Panc1 (cell line): ENCODE results near the gene RCBTB2. TPM values are rescaled to one million over a fixed set of nuclear protein-coding genes. Genes with fewer than 3 reads are reported as not detected.

Source experiments
- ATAC-seq: fragments of 200-7000 bp; cut with Tn5 transposase; 2 replicates; pipeline ENCODE4 v1.9.1; 2020; ENCODE audit warnings: mild to moderate bottlenecking, moderate library complexity
- BruUV-seq: library from RNA; stranded (reverse); fragments of 400-500 nt; replicated peaks from 2 replicates; lab custom pipeline; 2021; lab: Mats Ljungman, UMichigan
- CTCF ChIA-PET: fragments of 300-600 bp; sonication (Branson Sonifier 250); formaldehyde crosslinking; loops from one replicate; lab custom pipeline; 2022; ENCODE audit warnings: antibody characterized with exemption; lab: Charles Lee
- POLR2A ChIA-PET: fragments of 300-600 bp; sonication (Branson Sonifier 250); formaldehyde crosslinking; loops from one replicate; lab custom pipeline; 2022; ENCODE audit warnings: antibody characterized with exemption; lab: Charles Lee
- DNase-seq: peaks from one replicate; pipeline ENCODE4 v3.0.0-alpha.2; 2010; ENCODE audit warnings: low read depth, low spot score
- H3K27ac ChIP-seq: 2 replicates; pipeline ENCODE4 v1.5.1; 2011; ENCODE audit warnings: mild to moderate bottlenecking, low read length, inconsistent platforms
- H3K27me3 ChIP-seq: fragments of 200-500 bp; sonication (Bioruptor generic); 2 replicates; pipeline ENCODE4 v1.6.0; 2014; ENCODE audit warnings: low read length, inconsistent platforms; ENCODE audit not compliant: control insufficient read depth, insufficient read depth
- H3K36me3 ChIP-seq: fragments of 200-500 bp; sonication (Bioruptor generic); 2 replicates; pipeline ENCODE4 v1.5.1; 2014; ENCODE audit warnings: inconsistent platforms, mild to moderate bottlenecking, low read length, moderate library complexity; ENCODE audit not compliant: control insufficient read depth, insufficient read depth
- H3K4me1 ChIP-seq: 2 replicates; pipeline ENCODE4 v1.5.1; 2011; ENCODE audit warnings: inconsistent platforms, mild to moderate bottlenecking, low read length, moderate library complexity; ENCODE audit not compliant: control insufficient read depth, insufficient read depth
- H3K4me3 ChIP-seq, 2 experiments: 2 replicates each; pipeline ENCODE4 v1.5.1; 2011 to 2012; ENCODE audit warnings: low read depth in 2 of 2, low read length in 2 of 2, mild to moderate bottlenecking in 2 of 2, inconsistent platforms in 1 of 2, moderate library complexity in 1 of 2
- H3K9me3 ChIP-seq: fragments of 200-500 bp; sonication (Bioruptor generic); 2 replicates; pipeline ENCODE4 v1.5.1; 2014; ENCODE audit warnings: low read depth, mild to moderate bottlenecking, inconsistent platforms, low read length, moderate library complexity; ENCODE audit not compliant: control insufficient read depth, insufficient read depth
- POLR2AphosphoS5 ChIP-seq: IDR thresholded peaks from 2 replicates; pipeline ENCODE4 v1.6.1; 2012; ENCODE audit warnings: mild to moderate bottlenecking, low read depth, low read length, moderate library complexity
- REST ChIP-seq, 2 experiments: IDR thresholded peaks; 2 replicates each; pipeline ENCODE4 v1.6.1; 2011 to 2012; ENCODE audit warnings: low read depth in 2 of 2, control low read depth in 1 of 2, low read length in 1 of 2, mild to moderate bottlenecking in 1 of 2, moderate library complexity in 1 of 2; ENCODE audit not compliant: insufficient read depth in 1 of 2
- SIN3A ChIP-seq: IDR thresholded peaks from 2 replicates; pipeline ENCODE4 v1.6.1; 2012; ENCODE audit warnings: low read depth, mild to moderate bottlenecking, low read length, moderate library complexity, borderline replicate concordance; ENCODE audit not compliant: insufficient read depth
- TCF7L2 ChIP-seq: IDR thresholded peaks from 2 replicates; pipeline ENCODE4 v1.6.1; 2011; ENCODE audit warnings: mild to moderate bottlenecking, low read depth, low read length, inconsistent platforms
- in situ Hi-C: cut with HindIII; loops from 2 replicates; pipeline ENCODE4 v1.10.0; 2016; ENCODE audit warnings: low sequenced_read_pairs, low pct_unique_long_range_greater_than_20kb
- intact Hi-C: fragments of 100-400 bp; cut with micrococcal nuclease; formaldehyde crosslinking; loops from one replicate; pipeline ENCODE4 v1.10.0; 2022; ENCODE audit not compliant: unreplicated experiment
- total RNA-seq: library from RNA; stranded (reverse); gene quantifications from one replicate; pipeline ENCODE4 v1.2.1, GENCODE V29; 2021; ENCODE audit not compliant: unreplicated experiment
- TF ChIP-seq, protein P1 (sequence below): fragments of 450-650 bp; IDR thresholded peaks from 2 replicates; pipeline ENCODE4 v1.5.1; 2017; ENCODE audit warnings: mild to moderate bottlenecking

Gene RCBTB2
- total RNA-seq, 1 experiment from 2014 or later = 4.4 TPM

GRCh38 chr13:48504606-48505005 lies 28.3 kb downstream of the RCBTB2 start:
- Histone ChIP-seq H3K27me3 (no peaks in the 10 kb centered on the region), H3K36me3 (no peaks in the 10 kb centered on the region), H3K4me3 (no peak overlapping the region), H3K4me1 (no peaks in the 10 kb centered on the region), H3K9me3 (no peaks in the 10 kb centered on the region), H3K27ac (no peak overlapping the region)
- intact Hi-C loops (no loop called here), in situ Hi-C loops (no loop called here)
- POLR2A ChIA-PET = no interaction called here
- TF ChIP-seq TCF7L2 (no peak), SIN3A (no peak), POLR2AphosphoS5 (no peak), REST (IDR thresholded peaks at IDR 0.05; ENCODE audit: insufficient read depth in 1 of 2, low read depth in 2 of 2, low read length in 1 of 2) (no peak)
- TF ChIP-seq, protein P1, sequence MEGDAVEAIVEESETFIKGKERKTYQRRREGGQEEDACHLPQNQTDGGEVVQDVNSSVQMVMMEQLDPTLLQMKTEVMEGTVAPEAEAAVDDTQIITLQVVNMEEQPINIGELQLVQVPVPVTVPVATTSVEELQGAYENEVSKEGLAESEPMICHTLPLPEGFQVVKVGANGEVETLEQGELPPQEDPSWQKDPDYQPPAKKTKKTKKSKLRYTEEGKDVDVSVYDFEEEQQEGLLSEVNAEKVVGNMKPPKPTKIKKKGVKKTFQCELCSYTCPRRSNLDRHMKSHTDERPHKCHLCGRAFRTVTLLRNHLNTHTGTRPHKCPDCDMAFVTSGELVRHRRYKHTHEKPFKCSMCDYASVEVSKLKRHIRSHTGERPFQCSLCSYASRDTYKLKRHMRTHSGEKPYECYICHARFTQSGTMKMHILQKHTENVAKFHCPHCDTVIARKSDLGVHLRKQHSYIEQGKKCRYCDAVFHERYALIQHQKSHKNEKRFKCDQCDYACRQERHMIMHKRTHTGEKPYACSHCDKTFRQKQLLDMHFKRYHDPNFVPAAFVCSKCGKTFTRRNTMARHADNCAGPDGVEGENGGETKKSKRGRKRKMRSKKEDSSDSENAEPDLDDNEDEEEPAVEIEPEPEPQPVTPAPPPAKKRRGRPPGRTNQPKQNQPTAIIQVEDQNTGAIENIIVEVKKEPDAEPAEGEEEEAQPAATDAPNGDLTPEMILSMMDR = no peak
- ATAC-seq = no peak
- CTCF ChIA-PET = interaction anchor here (0.6 kb wide), 1 partner anchor 528 kb away, joined by 3 read pairs; no protein-coding TSS in a partner anchor
- no TSS peak for BruUV-seq
- no peak for DNase-seq

DNA sequence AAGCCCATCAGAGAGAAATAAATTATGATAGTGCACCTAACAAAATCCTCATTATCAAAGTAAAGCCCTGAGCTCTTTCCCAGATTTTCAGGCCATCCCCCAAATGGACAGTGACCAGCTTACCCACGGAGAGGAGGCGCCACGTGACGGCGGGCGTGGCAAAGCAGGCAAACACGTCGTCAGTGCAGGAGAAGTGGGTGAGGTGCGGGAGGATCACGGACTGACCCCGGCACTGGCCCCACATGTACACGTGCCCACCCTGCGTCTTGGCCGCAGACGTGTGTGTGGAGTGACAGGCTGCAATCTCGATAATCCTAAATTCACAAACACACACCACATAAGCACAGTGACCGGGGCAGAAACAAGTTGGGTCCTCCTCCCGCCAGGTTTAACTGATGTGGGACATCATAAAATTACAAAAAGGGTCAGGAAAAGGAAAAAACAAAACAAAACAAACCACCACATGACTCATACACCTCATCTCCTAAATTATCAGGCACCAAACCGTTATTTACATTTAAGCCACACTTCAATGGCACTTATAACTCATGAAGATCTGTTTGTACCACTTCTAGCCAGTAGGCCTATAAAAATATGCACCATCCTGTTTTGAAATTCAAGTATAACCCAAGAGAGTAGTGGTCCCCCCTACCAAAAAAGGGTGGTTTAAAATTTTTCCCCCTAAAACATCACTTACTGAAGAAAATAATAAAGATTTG lies 30.1 kb downstream of the RCBTB2 start:
- POLR2A ChIA-PET = no interaction called here
- BruUV-seq = no TSS peak
- Histone ChIP-seq H3K4me1 (no peaks in the 10 kb centered on the region), H3K27me3 (no peaks in the 10 kb centered on the region), H3K4me3 (no peak overlapping the region), H3K27ac (no peak overlapping the region), H3K36me3 (no peaks in the 10 kb centered on the region), H3K9me3 (no peaks in the 10 kb centered on the region)
- ATAC-seq = no peak
- no peak for TF ChIP-seq POLR2AphosphoS5
- no peak for TF ChIP-seq TCF7L2
- TF ChIP-seq, protein P1 = no peak
- TF ChIP-seq REST (IDR thresholded peaks at IDR 0.05; ENCODE audit: insufficient read depth in 1 of 2, low read depth in 2 of 2, low read length in 1 of 2) = no peak
- no peak for TF ChIP-seq SIN3A
- no peak for DNase-seq
- in situ Hi-C loops (no loop called here), intact Hi-C loops (no loop called here)
- CTCF ChIA-PET = no interaction called here
